Activated T-helper 2 cell treated with anti-CD3 and anti-CD28 coated beads, Interferon-gamma antibody, Interleukin-2, Interleukin-4, amounts not matched to agents 10 μg/mL and 5 μg/mL and 100 μg/mL, durations not matched to agents 14 hours and 24 hours and 36 hours (primary cell): ENCODE results near the gene DBN1. TPM values are rescaled to one million over a fixed set of nuclear protein-coding genes. Genes with fewer than 3 reads are reported as not detected.

Source experiments
- DNase-seq: peaks from one replicate; pipeline ENCODE4 v3.0.0; 2021; ENCODE audit warnings: low spot score
- H3K27ac Mint-ChIP-seq: one replicate; pipeline ENCODE4 v1.8.0; 2021; ENCODE audit warnings: mixed read lengths
- H3K27me3 Mint-ChIP-seq: one replicate; pipeline ENCODE4 v1.8.0; 2021; ENCODE audit warnings: low read depth, mixed read lengths
- H3K36me3 Mint-ChIP-seq: one replicate; pipeline ENCODE4 v1.8.0; 2021; ENCODE audit warnings: low read depth, mixed read lengths
- H3K4me1 Mint-ChIP-seq: one replicate; pipeline ENCODE4 v1.8.0; 2021; ENCODE audit warnings: low read depth, mixed read lengths
- H3K4me3 Mint-ChIP-seq: one replicate; pipeline ENCODE4 v1.8.0; 2021; ENCODE audit warnings: low read depth, mild to moderate bottlenecking, moderate library complexity, mixed read lengths
- H3K9me3 Mint-ChIP-seq: one replicate; pipeline ENCODE4 v1.8.0; 2021; ENCODE audit warnings: mixed read lengths
- intact Hi-C: fragments of 100-400 bp; cut with micrococcal nuclease; formaldehyde crosslinking; loops from one replicate; pipeline ENCODE4 v1.15.1; 2023
- total RNA-seq: library from RNA; stranded (reverse); gene quantifications from 2 replicates; pipeline ENCODE4 v1.2.3, GENCODE V29; 2022

Gene DBN1
- total RNA-seq, 1 donor from 2014 or later = 32.9 TPM

DNA sequence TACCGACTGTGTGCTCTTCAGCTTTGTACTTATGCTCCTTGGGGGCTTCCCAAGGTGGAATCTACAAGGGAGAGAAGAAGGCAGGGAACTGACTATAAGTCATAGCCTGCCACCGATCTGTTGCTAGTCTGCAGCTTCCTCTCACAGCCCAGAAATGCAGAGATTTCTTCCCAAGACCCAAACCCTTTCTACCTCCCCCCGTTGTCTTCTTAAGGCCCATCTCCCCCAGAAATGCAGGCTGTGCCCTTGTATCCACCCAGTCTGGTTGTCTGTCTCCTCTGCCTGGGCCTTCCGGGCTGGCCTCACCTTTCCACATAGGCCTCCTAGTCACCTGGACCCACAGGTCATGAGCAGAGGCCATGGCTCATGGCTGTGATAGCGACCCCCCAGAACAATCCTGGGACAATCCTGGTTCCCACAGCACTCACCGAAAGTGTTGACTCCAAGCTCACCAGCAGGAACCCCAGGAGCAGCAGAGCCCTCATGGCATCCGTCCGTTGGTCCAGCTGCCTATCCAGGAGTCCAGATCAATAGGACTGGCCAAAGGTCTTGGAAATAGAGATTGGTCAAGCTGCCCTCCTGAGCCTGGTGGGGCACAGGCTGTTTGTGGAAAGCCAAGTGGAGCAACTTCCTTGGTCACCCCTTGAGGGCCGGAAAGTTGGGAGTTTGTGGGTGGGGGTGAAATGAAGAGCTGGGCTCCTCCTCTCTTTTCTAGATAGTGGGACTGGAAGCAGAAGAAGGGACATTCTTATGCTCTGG lies 64.2 kb downstream of the DBN1 start, which contains the start of gene F12:
Gene F12, minus strand, starts transcription at position 522 of the 759 bp plus-strand sequence. Its CDS starts 37 bp downstream, at position 485.
- H3K4me3 Mint-ChIP-seq = no peak within 1 kb of the TSS
- no peak for DNase-seq
- H3K27ac Mint-ChIP-seq = no peak within 1 kb of the TSS
- no peaks in the 10 kb centered on the region for H3K9me3 Mint-ChIP-seq
- no peaks in the 10 kb centered on the region for H3K36me3 Mint-ChIP-seq
- no peaks in the 10 kb centered on the region for H3K27me3 Mint-ChIP-seq
- intact Hi-C loops = no loop called here
- H3K4me1 Mint-ChIP-seq = peaks cover 20% of the 10 kb centered on the region

Other genes starting within 250 kb of the DBN1 start
- 17.7 and 19.0 TPM in 2 replicates for gene RAB24, start 169.9 kb downstream of the DBN1 start, total RNA-seq
- 223 and 229 TPM in 2 replicates for gene PRELID1, start 169.8 kb downstream of the DBN1 start, total RNA-seq
- 12.8 and 13.9 TPM in 2 replicates for gene MXD3, start 161.7 kb downstream of the DBN1 start, total RNA-seq
- 130 and 137 TPM in 2 replicates for gene LMAN2, start 122.0 kb downstream of the DBN1 start, total RNA-seq
- gene RGS14, start 115.7 kb downstream of the DBN1 start, total RNA-seq = 36.2 and 40.5 TPM in 2 replicates
- gene SLC34A1, start 89.2 kb downstream of the DBN1 start, total RNA-seq = not detected in 2 replicates
- gene PFN3, start 73.0 kb downstream of the DBN1 start, total RNA-seq = not detected in 2 replicates
- 3.5 and 5.8 TPM in 2 replicates for gene F12, start 64.1 kb downstream of the DBN1 start, total RNA-seq
- gene GRK6, start 47.0 kb downstream of the DBN1 start, total RNA-seq = 131 and 134 TPM in 2 replicates
- gene PRR7, start 26.8 kb downstream of the DBN1 start, total RNA-seq = 12.1 and 13.0 TPM in 2 replicates
- 85.4 and 86.9 TPM in 2 replicates for gene PDLIM7, start 24.0 kb upstream of the DBN1 start, total RNA-seq
- gene DOK3, start 36.2 kb upstream of the DBN1 start, total RNA-seq = 3.3 and 4.9 TPM in 2 replicates
- gene DDX41, start 43.3 kb upstream of the DBN1 start, total RNA-seq = 138 and 144 TPM in 2 replicates
- gene FAM193B, start 80.9 kb upstream of the DBN1 start, total RNA-seq = 75.8 and 81.0 TPM in 2 replicates
- 174 and 175 TPM in 2 replicates for gene TMED9, start 118.6 kb upstream of the DBN1 start, total RNA-seq
- gene B4GALT7, start 126.5 kb upstream of the DBN1 start, total RNA-seq = 20.9 and 22.1 TPM in 2 replicates